IgD-negative memory B cell (primary cell): ENCODE results near the gene SARS1. TPM values are rescaled to one million over a fixed set of nuclear protein-coding genes. Genes with fewer than 3 reads are reported as not detected.
A peak's percentile ranks its signal among the peaks of the same experiment; 100 is the strongest.

ENCODE experiments used
- H3K27ac Mint-ChIP-seq, 3 donors: one replicate each; pipeline ENCODE4 v1.8.0; 2020 to 2022; ENCODE audit warnings: mild to moderate bottlenecking in 3 of 3, mixed read lengths in 3 of 3, moderate library complexity in 1 of 3
- H3K27me3 Mint-ChIP-seq: one replicate; pipeline ENCODE4 v1.8.0; 2021; ENCODE audit warnings: mixed read lengths
- H3K36me3 Mint-ChIP-seq: one replicate; pipeline ENCODE4 v1.8.0; 2020; ENCODE audit warnings: mild to moderate bottlenecking, mixed read lengths
- H3K4me1 Mint-ChIP-seq, 3 donors: one replicate each; pipeline ENCODE4 v1.8.0; 2020 to 2022; ENCODE audit warnings: mixed read lengths in 3 of 3, mild to moderate bottlenecking in 1 of 3
- H3K4me3 Mint-ChIP-seq, 4 donors: one replicate each; pipeline ENCODE4 v1.8.0; 2020 to 2022; ENCODE audit warnings: mild to moderate bottlenecking in 4 of 4, mixed read lengths in 4 of 4, moderate library complexity in 3 of 4
- H3K9me3 Mint-ChIP-seq, 3 donors: one replicate each; pipeline ENCODE4 v1.8.0; 2020 to 2021; ENCODE audit warnings: mixed read lengths in 3 of 3, mild to moderate bottlenecking in 1 of 3
- polyA plus RNA-seq: library from polyadenylated mRNA; unstranded; fragments of 300-500 nt; fragmentation: Illumina TruSeq; gene quantifications from one replicate; pipeline ENCODE4 v1.2.3, GENCODE V29; 2021

The SARS1 gene
- polyA plus RNA-seq, 1 donor from 2014 or later: 127 TPM

GRCh38 chr1:109187127-109187526 is 26.6 kb upstream of the SARS1 start:
- Mint-ChIP-seq H3K4me1 (peaks cover 0 to 3% (median 0%) of the 10 kb centered on the region in 3 donors), H3K4me3 (no peak overlapping the region), H3K27ac (no peak overlapping the region), H3K27me3 (peaks cover 8% of the 10 kb centered on the region), H3K9me3 (no peaks in the 10 kb centered on the region), H3K36me3 (no peaks in the 10 kb centered on the region)

- H3K4me3 Mint-ChIP-seq: no peak overlapping the region
- peaks cover 0 to 3% (median 0%) of the 10 kb centered on the region in 3 donors for H3K4me1 Mint-ChIP-seq
- no peaks in the 10 kb centered on the region for H3K36me3 Mint-ChIP-seq
- peaks cover 8% of the 10 kb centered on the region for H3K27me3 Mint-ChIP-seq
- H3K27ac Mint-ChIP-seq: no peak overlapping the region
- H3K9me3 Mint-ChIP-seq: no peaks in the 10 kb centered on the region
Measured at GRCh38 chr1:109188200-109188599, 25.5 kb upstream of the SARS1 start.

GRCh38 chr1:109188781-109189180 is 24.9 kb upstream of the SARS1 start:
- H3K4me1 Mint-ChIP-seq: peaks cover 3 to 4% (median 4%) of the 10 kb centered on the region in 3 donors
- no peak overlapping the region for H3K27ac Mint-ChIP-seq
- no peak overlapping the region for H3K4me3 Mint-ChIP-seq
- H3K36me3 Mint-ChIP-seq: no peaks in the 10 kb centered on the region
- H3K9me3 Mint-ChIP-seq: no peaks in the 10 kb centered on the region
- H3K27me3 Mint-ChIP-seq: peaks cover 8% of the 10 kb centered on the region

- Mint-ChIP-seq H3K27me3 (peaks cover 8% of the 10 kb centered on the region), H3K9me3 (no peaks in the 10 kb centered on the region), H3K36me3 (no peaks in the 10 kb centered on the region), H3K27ac (peak overlapping the region in 1 of 3 donors; percentile 7), H3K4me1 (peaks cover 4 to 9% (median 5%) of the 10 kb centered on the region in 3 donors), H3K4me3 (no peak overlapping the region)
Measured at GRCh38 chr1:109190189-109190588, 23.5 kb upstream of the SARS1 start.

- Mint-ChIP-seq H3K9me3 (no peaks in the 10 kb centered on the region), H3K4me3 (no peak overlapping the region), H3K27ac (no peak overlapping the region), H3K27me3 (peaks cover 8% of the 10 kb centered on the region), H3K4me1 (peaks cover 2 to 9% (median 4%) of the 10 kb centered on the region in 3 donors), H3K36me3 (no peaks in the 10 kb centered on the region)
Measured at GRCh38 chr1:109191377-109191776, 22.3 kb upstream of the SARS1 start.

GRCh38 chr1:109191891-109192290 is 21.8 kb upstream of the SARS1 start:
- peaks cover 8% of the 10 kb centered on the region for H3K27me3 Mint-ChIP-seq
- peaks cover 2 to 9% (median 4%) of the 10 kb centered on the region in 3 donors for H3K4me1 Mint-ChIP-seq
- no peak overlapping the region for H3K4me3 Mint-ChIP-seq
- H3K36me3 Mint-ChIP-seq: no peaks in the 10 kb centered on the region
- no peaks in the 10 kb centered on the region for H3K9me3 Mint-ChIP-seq
- no peak overlapping the region for H3K27ac Mint-ChIP-seq

GRCh38 chr1:109192433-109192832 is 21.3 kb upstream of the SARS1 start:
- Mint-ChIP-seq H3K27ac (no peak overlapping the region), H3K9me3 (no peaks in the 10 kb centered on the region), H3K36me3 (no peaks in the 10 kb centered on the region), H3K27me3 (peaks cover 9% of the 10 kb centered on the region), H3K4me1 (peaks cover 2 to 9% (median 4%) of the 10 kb centered on the region in 3 donors), H3K4me3 (no peak overlapping the region)

GRCh38 chr1:109193653-109194590 is 19.8 kb upstream of the SARS1 start:
- Mint-ChIP-seq H3K4me1 (peaks cover 2 to 9% (median 4%) of the 10 kb centered on the region in 3 donors), H3K36me3 (no peaks in the 10 kb centered on the region), H3K27ac (no peak overlapping the region), H3K4me3 (peak overlapping the region in 1 of 4 donors; percentile 57), H3K9me3 (no peaks in the 10 kb centered on the region), H3K27me3 (peaks cover 4% of the 10 kb centered on the region)

GRCh38 chr1:109197158-109198042 is 16.3 kb upstream of the SARS1 start:
- Mint-ChIP-seq H3K27ac (peak overlapping the region in 1 of 3 donors; percentile 17), H3K27me3 (peaks cover 1% of the 10 kb centered on the region), H3K36me3 (no peaks in the 10 kb centered on the region), H3K4me1 (peaks cover 5 to 9% (median 6%) of the 10 kb centered on the region in 3 donors), H3K4me3 (no peak overlapping the region), H3K9me3 (no peaks in the 10 kb centered on the region)

- H3K4me3 Mint-ChIP-seq: peak overlapping the region in 1 of 4 donors; percentile 54
- H3K4me1 Mint-ChIP-seq: peaks cover 5 to 9% (median 6%) of the 10 kb centered on the region in 3 donors
- H3K9me3 Mint-ChIP-seq: no peaks in the 10 kb centered on the region
- no peak overlapping the region for H3K27ac Mint-ChIP-seq
- H3K27me3 Mint-ChIP-seq: peaks cover 1% of the 10 kb centered on the region
- no peaks in the 10 kb centered on the region for H3K36me3 Mint-ChIP-seq
Measured at GRCh38 chr1:109198043-109198695, 15.5 kb upstream of the SARS1 start.

- no peak overlapping the region for H3K27ac Mint-ChIP-seq
- H3K9me3 Mint-ChIP-seq: no peaks in the 10 kb centered on the region
- H3K27me3 Mint-ChIP-seq: peaks cover 1% of the 10 kb centered on the region
- peak overlapping the region in 1 of 4 donors; percentile 54 for H3K4me3 Mint-ChIP-seq
- no peaks in the 10 kb centered on the region for H3K36me3 Mint-ChIP-seq
- H3K4me1 Mint-ChIP-seq: peaks cover 3 to 5% (median 5%) of the 10 kb centered on the region in 3 donors
Measured at GRCh38 chr1:109198745-109199144, 15.0 kb upstream of the SARS1 start.

GRCh38 chr1:109199710-109200109 is 14.0 kb upstream of the SARS1 start:
- peaks cover 0 to 5% (median 2%) of the 10 kb centered on the region in 3 donors for H3K4me1 Mint-ChIP-seq
- peaks cover 1% of the 10 kb centered on the region for H3K27me3 Mint-ChIP-seq
- H3K9me3 Mint-ChIP-seq: no peaks in the 10 kb centered on the region
- H3K4me3 Mint-ChIP-seq: peak overlapping the region in 1 of 4 donors; percentile 81
- H3K27ac Mint-ChIP-seq: no peak overlapping the region
- no peaks in the 10 kb centered on the region for H3K36me3 Mint-ChIP-seq

GRCh38 chr1:109201123-109201703 is 12.5 kb upstream of the SARS1 start:
- Mint-ChIP-seq H3K27ac (peak overlapping the region in 1 of 3 donors; percentile 39), H3K36me3 (no peaks in the 10 kb centered on the region), H3K4me3 (no peak overlapping the region), H3K4me1 (peaks cover 0 to 5% (median 2%) of the 10 kb centered on the region in 3 donors), H3K27me3 (peaks cover 1% of the 10 kb centered on the region), H3K9me3 (no peaks in the 10 kb centered on the region)

- H3K4me1 Mint-ChIP-seq: peaks cover 0 to 10% (median 6%) of the 10 kb centered on the region in 3 donors
- H3K27ac Mint-ChIP-seq: no peak overlapping the region
- H3K9me3 Mint-ChIP-seq: no peaks in the 10 kb centered on the region
Measured at GRCh38 chr1:109204484-109204883, 9.2 kb upstream of the SARS1 start.

More at GRCh38 chr1:109204484-109204883, 9.2 kb upstream of the SARS1 start:
- no peaks in the 10 kb centered on the region for H3K36me3 Mint-ChIP-seq
- no peak overlapping the region for H3K4me3 Mint-ChIP-seq
- H3K27me3 Mint-ChIP-seq: no peaks in the 10 kb centered on the region
